Stimulated activated CD4-positive, alpha-beta T cell treated with anti-CD3 and anti-CD28 coated beads, Interleukin-15, amount 100 ng/mL, for 48 hours (primary cell): Measurements from ENCODE around the gene PIPOX.

ENCODE experiments used
- DNase-seq, 2 donors: peaks; one replicate each; pipeline ENCODE4 v3.0.0-alpha.2; 2020; ENCODE audit warnings: low read depth in 2 of 2

The PIPOX gene

GRCh38 chr17:29099527-29099926 is 56.6 kb downstream of the PIPOX start:
- no peak for DNase-seq

GRCh38 chr17:29100296-29100695 is 57.4 kb downstream of the PIPOX start:
- DNase-seq, result no peak

- no peak for DNase-seq
Observed at GRCh38 chr17:29102046-29102445, 59.1 kb downstream of the PIPOX start.

GRCh38 chr17:29102741-29103181 is 59.8 kb downstream of the PIPOX start:
- no peak for DNase-seq

GRCh38 chr17:29103341-29103740 is 60.4 kb downstream of the PIPOX start:
- no peak for DNase-seq
